ENCODE results near the gene LGR4.

Gene LGR4

DNA sequence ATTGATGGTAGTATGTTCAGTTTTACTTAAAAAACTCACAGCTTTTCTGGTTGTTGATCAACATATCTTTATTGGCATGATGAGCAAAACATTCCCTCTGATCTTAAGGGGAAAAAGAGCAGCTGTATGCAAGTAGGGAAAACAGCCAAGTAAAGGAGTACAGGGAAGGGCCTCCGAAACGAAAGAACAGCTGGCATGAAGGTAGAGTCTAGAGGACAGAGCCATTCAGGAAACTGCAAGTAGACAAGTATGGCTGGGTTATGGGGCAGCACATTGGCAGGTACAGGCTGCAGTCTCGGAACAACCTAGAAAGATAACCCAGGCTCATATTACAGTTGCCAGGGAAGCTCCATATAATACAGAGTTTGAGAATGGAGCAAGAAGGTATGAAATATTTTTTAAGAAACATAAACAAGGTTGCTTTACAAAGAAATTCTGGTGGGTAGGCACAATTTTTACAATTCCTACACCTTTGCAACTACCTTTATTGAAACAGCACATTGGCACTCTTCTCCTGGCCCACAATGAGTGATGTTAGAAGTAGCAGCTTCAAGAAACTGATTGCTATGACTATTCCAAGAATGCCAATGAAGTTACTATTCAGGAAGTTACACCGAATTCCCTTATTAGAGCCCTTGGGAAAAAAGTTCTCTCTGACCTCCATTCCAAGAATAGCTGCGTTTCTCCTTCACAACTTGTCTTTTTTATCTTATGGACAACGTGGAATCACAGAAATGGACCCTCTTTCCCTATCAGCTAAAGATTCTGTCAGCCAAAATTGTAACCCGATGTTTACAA is 45.2 kb downstream of the LGR4 start:
- no peak for DNase-seq (ENCODE audit: low read depth)
- TF ChIP-seq, protein P1, sequence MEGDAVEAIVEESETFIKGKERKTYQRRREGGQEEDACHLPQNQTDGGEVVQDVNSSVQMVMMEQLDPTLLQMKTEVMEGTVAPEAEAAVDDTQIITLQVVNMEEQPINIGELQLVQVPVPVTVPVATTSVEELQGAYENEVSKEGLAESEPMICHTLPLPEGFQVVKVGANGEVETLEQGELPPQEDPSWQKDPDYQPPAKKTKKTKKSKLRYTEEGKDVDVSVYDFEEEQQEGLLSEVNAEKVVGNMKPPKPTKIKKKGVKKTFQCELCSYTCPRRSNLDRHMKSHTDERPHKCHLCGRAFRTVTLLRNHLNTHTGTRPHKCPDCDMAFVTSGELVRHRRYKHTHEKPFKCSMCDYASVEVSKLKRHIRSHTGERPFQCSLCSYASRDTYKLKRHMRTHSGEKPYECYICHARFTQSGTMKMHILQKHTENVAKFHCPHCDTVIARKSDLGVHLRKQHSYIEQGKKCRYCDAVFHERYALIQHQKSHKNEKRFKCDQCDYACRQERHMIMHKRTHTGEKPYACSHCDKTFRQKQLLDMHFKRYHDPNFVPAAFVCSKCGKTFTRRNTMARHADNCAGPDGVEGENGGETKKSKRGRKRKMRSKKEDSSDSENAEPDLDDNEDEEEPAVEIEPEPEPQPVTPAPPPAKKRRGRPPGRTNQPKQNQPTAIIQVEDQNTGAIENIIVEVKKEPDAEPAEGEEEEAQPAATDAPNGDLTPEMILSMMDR (IDR thresholded peaks at IDR 0.05; ENCODE audit: control insufficient read depth, insufficient read depth, low read depth, low read length, missing control alignments), result no peak
- H3K4me3 ChIP-seq (ENCODE audit: control insufficient read depth, low read depth, low read length), result no peak overlapping the region

DNA sequence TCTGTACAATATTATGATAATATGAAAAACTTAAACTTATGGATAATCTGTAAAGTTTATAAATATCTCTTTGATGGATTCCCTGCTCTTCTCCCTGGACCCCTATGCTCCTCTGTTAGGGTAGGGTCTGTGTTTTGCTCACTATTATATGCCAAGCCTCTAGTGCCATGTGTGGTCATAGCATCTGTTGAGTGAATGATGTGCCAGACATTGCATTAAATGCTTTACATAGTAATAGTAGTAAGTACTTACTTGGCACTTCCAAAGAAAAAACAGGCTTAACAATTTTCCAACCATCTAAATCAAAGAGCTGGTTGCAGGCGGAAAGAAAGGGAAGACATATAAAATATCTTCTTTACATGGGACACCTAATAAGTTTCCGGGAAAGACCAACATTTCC is 46.8 kb downstream of the LGR4 start:
- no peak for DNase-seq (ENCODE audit: low read depth)
- TF ChIP-seq, protein P1 (IDR thresholded peaks at IDR 0.05; ENCODE audit: control insufficient read depth, insufficient read depth, low read depth, low read length, missing control alignments), result no peak
- no peak overlapping the region for H3K4me3 ChIP-seq (ENCODE audit: control insufficient read depth, low read depth, low read length)

DNA sequence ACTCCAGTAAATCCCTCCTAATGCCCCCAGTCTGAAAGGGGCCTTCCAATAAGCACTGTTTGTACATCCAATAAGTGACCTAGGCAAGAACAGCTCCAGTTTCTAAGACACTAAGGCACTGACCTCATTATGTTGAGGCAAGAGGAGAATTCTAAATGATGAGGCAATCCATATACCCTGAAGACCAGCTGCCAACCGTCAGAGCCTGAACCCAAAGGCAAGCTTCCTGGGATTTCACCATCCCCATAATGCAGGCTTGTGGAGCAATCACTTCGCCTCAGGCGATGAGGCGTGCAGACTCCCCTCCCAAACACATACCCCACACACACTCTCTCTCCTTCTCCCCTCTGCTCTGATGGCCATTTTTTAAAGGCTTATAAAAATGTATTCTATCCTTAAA is 49.5 kb downstream of the LGR4 start:
- TF ChIP-seq, protein P1 (IDR thresholded peaks at IDR 0.05; ENCODE audit: control insufficient read depth, insufficient read depth, low read depth, low read length, missing control alignments), result no peak
- H3K4me3 ChIP-seq (ENCODE audit: control insufficient read depth, low read depth, low read length), result no peak overlapping the region
- DNase-seq (ENCODE audit: low read depth), result peak; percentile 93

DNA sequence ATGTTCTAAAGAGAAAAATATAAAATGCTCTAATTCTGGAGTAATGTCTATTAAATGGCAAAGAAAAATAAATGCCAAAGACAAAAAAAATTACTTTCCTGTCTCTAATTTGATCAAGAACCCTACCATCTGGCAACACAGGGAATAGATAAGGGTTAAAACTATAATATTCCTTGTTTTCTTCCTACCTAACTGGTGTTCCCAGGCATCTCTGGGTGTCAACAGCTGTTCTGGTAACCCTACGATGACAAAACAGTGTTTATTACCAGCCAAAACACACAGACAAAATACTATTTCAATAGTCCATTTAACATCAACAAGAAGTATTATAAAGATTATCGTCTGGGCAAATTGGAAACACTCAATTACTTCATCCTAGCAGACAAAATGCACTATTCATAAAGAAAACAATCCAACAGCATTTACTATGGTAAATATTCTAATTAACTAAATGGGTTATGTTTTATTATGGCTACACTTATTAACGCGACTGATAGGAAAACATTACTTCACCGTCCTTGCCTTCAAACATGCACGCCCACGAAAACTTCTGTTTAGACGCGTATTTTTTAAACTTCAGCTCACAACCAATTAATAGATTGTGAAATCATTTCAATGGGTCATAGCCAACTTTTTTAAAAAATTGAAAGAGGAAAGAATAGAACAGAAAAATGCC is 50.6 kb downstream of the LGR4 start:
- H3K4me3 ChIP-seq (ENCODE audit: control insufficient read depth, low read depth, low read length), result no peak overlapping the region
- no peak for DNase-seq (ENCODE audit: low read depth)
- TF ChIP-seq, protein P1 (IDR thresholded peaks at IDR 0.05; ENCODE audit: control insufficient read depth, insufficient read depth, low read depth, low read length, missing control alignments), result no peak

DNA sequence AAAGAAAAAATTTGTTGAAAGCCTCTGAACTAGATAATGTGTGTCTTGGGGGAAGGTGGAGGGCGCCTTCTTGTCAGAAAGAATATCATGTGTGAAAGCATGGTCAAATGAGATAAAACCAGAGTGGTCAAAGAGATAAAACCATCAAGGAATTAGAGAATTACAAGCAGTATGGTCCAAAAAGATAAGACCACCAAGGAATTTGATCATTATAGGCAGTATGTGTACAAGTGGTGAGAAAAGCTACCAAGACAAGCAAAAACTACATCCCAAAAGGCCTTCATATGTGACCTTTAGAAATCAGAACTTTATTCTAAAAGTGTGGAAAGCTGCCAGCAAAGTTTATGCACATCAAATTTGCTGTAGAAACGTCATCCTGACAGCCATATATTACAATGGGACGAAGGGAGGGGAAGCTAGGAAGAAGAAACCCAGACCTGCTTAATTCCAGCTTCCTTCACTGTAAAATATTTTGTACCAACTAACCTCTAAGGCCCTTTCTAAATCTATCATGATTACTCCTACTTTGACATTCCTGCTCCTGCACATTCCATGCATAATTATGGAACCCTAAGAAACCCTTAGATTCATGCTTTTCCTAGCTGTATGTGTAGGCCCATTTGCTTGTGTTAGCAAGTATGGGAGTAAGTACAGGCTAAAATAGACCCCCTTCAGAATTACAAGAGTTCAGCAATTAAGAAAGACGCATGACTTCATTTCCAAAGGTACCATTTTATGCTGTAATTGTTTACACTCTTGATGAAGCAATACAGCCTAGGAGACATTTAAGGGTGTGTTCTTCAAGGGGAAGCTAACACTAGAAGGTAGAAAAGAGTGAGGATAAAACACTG is 51.6 kb downstream of the LGR4 start:
- TF ChIP-seq, protein P1 (IDR thresholded peaks at IDR 0.05; ENCODE audit: control insufficient read depth, insufficient read depth, low read depth, low read length, missing control alignments), result no peak
- H3K4me3 ChIP-seq (ENCODE audit: control insufficient read depth, low read depth, low read length), result no peak overlapping the region
- DNase-seq (ENCODE audit: low read depth), result no peak

DNA sequence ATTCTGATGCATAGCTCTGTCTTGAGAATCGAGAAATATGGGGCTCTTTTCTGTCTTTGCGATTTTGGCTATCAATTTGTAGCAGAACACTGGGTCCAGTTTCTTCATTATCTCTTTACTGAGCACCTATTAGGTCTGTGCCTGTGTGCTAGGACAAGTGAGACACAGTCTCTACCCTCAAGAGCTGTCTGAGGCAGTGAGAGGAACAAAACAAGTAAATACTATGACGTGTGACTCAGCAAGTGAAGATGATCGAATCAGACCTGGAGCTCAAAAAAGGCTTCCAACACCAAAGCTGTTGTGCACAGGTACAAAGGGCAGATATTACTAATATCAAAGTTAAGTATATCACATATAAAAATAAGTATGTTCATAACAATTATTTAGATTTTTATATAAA is 52.4 kb downstream of the LGR4 start:
- H3K4me3 ChIP-seq (ENCODE audit: control insufficient read depth, low read depth, low read length), result no peak overlapping the region
- no peak for DNase-seq (ENCODE audit: low read depth)
- TF ChIP-seq, protein P1 (IDR thresholded peaks at IDR 0.05; ENCODE audit: control insufficient read depth, insufficient read depth, low read depth, low read length, missing control alignments), result no peak

Measured in AG09309 (cell line).